ENCODE data around the gene HDAC4.

HDAC4 gene

GRCh38 chr2:239295377-239296019, 105.3 kb downstream of the HDAC4 start:
- no peak for DNase-seq (ENCODE audit: low spot score)

- no peak for DNase-seq (ENCODE audit: low spot score)
Measured at GRCh38 chr2:239294571-239295054, 106.2 kb downstream of the HDAC4 start.

GRCh38 chr2:239293775-239294430, 106.9 kb downstream of the HDAC4 start:
- no peak for DNase-seq (ENCODE audit: low spot score)

- DNase-seq (ENCODE audit: low spot score) = no peak
Measured at GRCh38 chr2:239292959-239293774, 107.7 kb downstream of the HDAC4 start.

- DNase-seq (ENCODE audit: low spot score) = no peak
Measured at GRCh38 chr2:239292531-239292930, 108.3 kb downstream of the HDAC4 start.

GRCh38 chr2:239291475-239292350, 109.1 kb downstream of the HDAC4 start:
- no peak for DNase-seq (ENCODE audit: low spot score)

- DNase-seq (ENCODE audit: low spot score) = no peak
Measured at GRCh38 chr2:239290618-239291474, 110.0 kb downstream of the HDAC4 start.

GRCh38 chr2:239289545-239289944, 111.3 kb downstream of the HDAC4 start:
- no peak for DNase-seq (ENCODE audit: low spot score)

GRCh38 chr2:239288951-239289511, 111.8 kb downstream of the HDAC4 start:
- DNase-seq (ENCODE audit: low spot score) = no peak

GRCh38 chr2:239288237-239288636, 112.6 kb downstream of the HDAC4 start:
- no peak for DNase-seq (ENCODE audit: low spot score)

GRCh38 chr2:239287461-239287860, 113.4 kb downstream of the HDAC4 start:
- DNase-seq (ENCODE audit: low spot score) = no peak

- no peak for DNase-seq (ENCODE audit: low spot score)
Measured at GRCh38 chr2:239286901-239287300, 113.9 kb downstream of the HDAC4 start.

- no peak for DNase-seq (ENCODE audit: low spot score)
Measured at GRCh38 chr2:239285932-239286230, 114.9 kb downstream of the HDAC4 start.

GRCh38 chr2:239285071-239285931, 115.5 kb downstream of the HDAC4 start:
- DNase-seq (ENCODE audit: low spot score) = no peak

GRCh38 chr2:239283961-239284795, 116.6 kb downstream of the HDAC4 start:
- DNase-seq (ENCODE audit: low spot score) = no peak

- no peak for DNase-seq (ENCODE audit: low spot score)
Measured at GRCh38 chr2:239283288-239283945, 117.4 kb downstream of the HDAC4 start.

- DNase-seq (ENCODE audit: low spot score) = no peak
Measured at GRCh38 chr2:239282448-239283287, 118.2 kb downstream of the HDAC4 start.
